GM08714 (cell line): ENCODE measurements around the gene ALDOA.
"Not testable (repeated sequence)": the region's sequence is repeated elsewhere in the genome, so short reads cannot be mapped to it uniquely, and the experiment has no call there.

Experiments used
- H3K4me3 ChIP-seq: fragments of 200-500 bp; sonication (Bioruptor generic); 2 replicates; pipeline ENCODE4 v1.5.1; 2014; ENCODE audit warnings: mild to moderate bottlenecking, low read length, inconsistent platforms
- ZNF274 ChIP-seq: IDR thresholded peaks from 2 replicates; pipeline ENCODE4 v1.6.1; 2012; ENCODE audit warnings: mild to moderate bottlenecking, low read depth, low read length

Gene ALDOA

GRCh38 chr16:30030011-30030685 lies 35.4 kb upstream of the ALDOA start:
- no peak overlapping the region for H3K4me3 ChIP-seq

GRCh38 chr16:30030841-30031413 lies 34.6 kb upstream of the ALDOA start, which contains the start of gene TLCD3B:
TLCD3B (minus strand) TSS chr16:30031271; CDS start chr16:30030527, 744 bp downstream.
- no peak for TF ChIP-seq ZNF274
- no peak within 1 kb of the TSS for H3K4me3 ChIP-seq

More at GRCh38 chr16:30030011-30030685, 35.4 kb upstream of the ALDOA start:
- no peak for TF ChIP-seq ZNF274

GRCh38 chr16:30031477-30031918 lies 34.1 kb upstream of the ALDOA start:
- TF ChIP-seq ZNF274: no peak
- no peak overlapping the region for H3K4me3 ChIP-seq

GRCh38 chr16:30032083-30032819 lies 33.3 kb upstream of the ALDOA start:
- TF ChIP-seq ZNF274: no peak

GRCh38 chr16:30033270-30033669 lies 32.3 kb upstream of the ALDOA start:
- no peak for TF ChIP-seq ZNF274
- no peak overlapping the region for H3K4me3 ChIP-seq

More at GRCh38 chr16:30032083-30032819, 33.3 kb upstream of the ALDOA start:
- no peak overlapping the region for H3K4me3 ChIP-seq

GRCh38 chr16:30040221-30040620 lies 25.3 kb upstream of the ALDOA start:
- no peak overlapping the region for H3K4me3 ChIP-seq
- TF ChIP-seq ZNF274: no peak

- H3K4me3 ChIP-seq: not testable (repeated sequence)
Observed at GRCh38 chr16:30040690-30041089, 24.9 kb upstream of the ALDOA start.

- H3K4me3 ChIP-seq: no peak overlapping the region
- TF ChIP-seq ZNF274: no peak
Observed at GRCh38 chr16:30041841-30042240, 23.7 kb upstream of the ALDOA start.

GRCh38 chr16:30046178-30046577 lies 19.4 kb upstream of the ALDOA start:
- no peak overlapping the region for H3K4me3 ChIP-seq
- no peak for TF ChIP-seq ZNF274

GRCh38 chr16:30046588-30046987 lies 19.0 kb upstream of the ALDOA start:
- no peak overlapping the region for H3K4me3 ChIP-seq

GRCh38 chr16:30049871-30050270 lies 15.7 kb upstream of the ALDOA start:
- no peak overlapping the region for H3K4me3 ChIP-seq
- TF ChIP-seq ZNF274: no peak

More at GRCh38 chr16:30046588-30046987, 19.0 kb upstream of the ALDOA start:
- no peak for TF ChIP-seq ZNF274

- TF ChIP-seq ZNF274: no peak
- no peak overlapping the region for H3K4me3 ChIP-seq
Observed at GRCh38 chr16:30051518-30051917, 14.0 kb upstream of the ALDOA start.

GRCh38 chr16:30052671-30053372 lies 12.7 kb upstream of the ALDOA start:
- H3K4me3 ChIP-seq: peak overlapping the region; percentile 66
- TF ChIP-seq ZNF274: no peak

- H3K4me3 ChIP-seq: peak overlapping the region; percentile 66
- no peak for TF ChIP-seq ZNF274
Observed at GRCh38 chr16:30053376-30054015, 12.1 kb upstream of the ALDOA start.
